GM19463 (cell line): ENCODE results near the gene SYPL1.

Experiments used
- ATAC-seq: cut with Tn5 transposase; IDR thresholded peaks from one replicate; pipeline ENCODE4 v1.9.1; 2021; ENCODE audit warnings: mild to moderate bottlenecking, moderate library complexity; ENCODE audit not compliant: unreplicated experiment

Gene SYPL1

DNA sequence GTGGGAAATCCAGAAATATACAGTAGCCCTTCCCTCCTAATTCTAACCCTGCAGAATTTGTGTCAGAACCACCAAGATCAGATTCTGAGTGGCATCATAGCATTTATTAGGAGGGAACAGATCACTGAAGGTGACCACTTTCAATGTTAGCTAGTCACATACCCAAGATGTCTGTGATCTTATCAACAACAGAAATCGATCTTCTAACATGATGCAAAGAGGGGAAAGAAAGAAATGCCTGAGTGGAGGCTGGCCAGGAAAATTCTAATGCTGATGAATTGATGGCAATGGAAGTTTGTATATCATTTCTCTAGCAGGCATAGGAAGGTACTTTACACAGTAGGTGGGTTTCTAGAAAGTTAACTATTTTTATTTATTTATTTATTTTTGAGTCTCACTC is 10.6 kb upstream of the SYPL1 start:
- no peak for ATAC-seq

DNA sequence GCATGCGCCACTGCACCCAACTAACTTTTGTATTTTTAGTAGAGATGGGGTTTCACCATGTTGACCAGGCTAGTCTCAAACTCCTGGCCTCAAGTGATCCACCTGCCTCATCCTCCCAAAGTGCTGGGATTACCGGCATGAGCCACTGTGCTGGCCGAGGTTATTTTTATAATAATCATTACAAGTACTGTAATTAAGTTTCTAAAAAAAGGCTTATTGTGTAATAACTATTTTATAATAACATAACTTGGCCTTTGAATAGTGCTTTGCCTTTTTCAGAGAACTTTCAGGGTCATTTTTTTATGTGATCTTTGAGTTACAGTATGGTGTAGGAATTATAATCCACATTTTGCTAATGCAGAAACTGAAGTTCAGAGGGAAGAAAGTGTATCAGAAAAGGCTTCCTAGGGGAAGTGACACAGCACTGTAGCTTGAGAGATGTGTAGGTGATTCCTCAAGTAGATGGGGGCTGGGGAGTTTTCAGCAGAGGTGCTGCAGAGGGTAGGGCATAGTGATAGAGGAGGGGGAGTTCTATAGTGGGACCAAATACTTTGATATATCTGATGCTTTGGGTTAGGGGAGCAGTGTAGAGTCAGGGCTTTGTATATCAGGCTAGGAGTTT is 9.2 kb upstream of the SYPL1 start:
- ATAC-seq: no peak

- ATAC-seq: no peak
Measured at GRCh38 chr7:106120500-106120899, 8.4 kb upstream of the SYPL1 start.

DNA sequence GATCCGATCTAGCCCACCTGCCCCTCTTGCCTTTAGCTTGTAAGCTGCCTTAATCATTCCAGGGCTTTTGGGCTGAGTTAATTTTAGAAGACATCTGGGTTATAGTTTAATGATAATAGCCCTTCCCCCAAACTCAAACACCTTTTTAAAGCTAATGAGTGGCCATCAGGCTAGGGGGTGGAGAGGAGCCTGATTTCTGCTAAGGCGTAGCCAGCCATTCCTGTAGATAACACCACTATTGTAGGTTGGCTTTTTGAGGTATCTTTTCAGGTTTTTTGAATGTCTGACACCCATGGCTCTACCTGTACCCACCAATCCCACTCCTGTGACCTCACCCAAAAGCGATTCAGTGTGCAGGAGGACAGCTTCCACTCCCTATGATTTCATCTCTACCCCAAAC is 7.6 kb upstream of the SYPL1 start:
- no peak for ATAC-seq

GRCh38 chr7:106117786-106118544 is 5.9 kb upstream of the SYPL1 start:
- no peak for ATAC-seq

DNA sequence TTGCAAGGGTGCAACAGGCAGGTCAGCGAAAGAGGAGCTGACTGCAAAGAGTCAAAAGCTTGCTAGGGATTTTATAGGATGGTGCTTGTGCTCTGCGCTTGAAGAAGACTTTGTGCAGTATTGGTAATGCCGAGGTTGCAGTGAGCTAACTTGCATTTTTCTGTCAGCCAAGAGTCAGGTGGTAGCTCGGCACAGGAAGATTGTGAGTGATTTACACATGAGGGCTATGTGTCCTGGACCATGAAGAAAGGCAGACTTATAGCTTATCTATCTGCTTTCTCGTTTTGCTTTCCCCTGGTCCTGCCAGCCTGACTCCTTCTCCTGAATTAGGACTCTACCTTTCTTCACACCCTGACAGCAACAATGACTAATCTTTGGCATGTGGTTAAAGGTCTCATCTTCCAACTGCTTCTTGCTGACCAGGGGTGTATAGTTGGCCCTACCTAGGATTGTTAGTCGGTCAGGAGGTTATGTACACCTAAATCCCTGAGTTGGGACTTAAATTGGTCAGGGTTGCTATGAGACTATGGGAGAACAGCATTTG is 4.1 kb upstream of the SYPL1 start:
- ATAC-seq: no peak

DNA sequence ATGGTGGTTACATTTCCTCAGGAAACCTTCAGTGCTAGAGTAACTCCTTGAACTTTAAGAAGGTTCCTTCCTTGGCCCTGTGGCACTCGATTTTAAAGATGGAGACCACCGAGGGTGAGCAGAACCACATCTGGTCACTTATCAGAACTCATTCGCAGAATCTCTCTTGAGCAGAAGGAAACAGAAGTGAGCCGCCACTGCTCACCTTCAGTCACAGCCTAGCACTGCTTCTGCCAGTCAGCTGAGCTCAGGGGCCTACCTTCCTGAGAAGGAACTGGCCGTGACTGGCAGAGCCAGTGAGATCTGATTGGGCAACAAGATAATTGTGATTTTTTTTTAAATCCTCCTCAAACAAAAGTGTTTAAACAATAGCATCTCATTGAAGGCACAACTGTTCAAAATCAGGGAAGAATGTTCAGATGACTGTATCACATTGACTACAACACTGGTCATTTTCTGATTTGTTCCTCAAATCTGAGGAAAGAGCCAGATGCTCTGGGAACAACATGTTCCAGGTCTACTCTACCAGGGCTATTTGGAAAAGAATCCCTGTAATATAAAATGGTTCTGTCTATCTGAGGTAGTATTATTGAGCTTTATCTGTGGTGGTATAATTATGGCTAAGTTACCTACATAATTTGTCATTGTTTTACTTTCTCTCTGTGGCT is 2.7 kb upstream of the SYPL1 start:
- ATAC-seq: no peak

DNA sequence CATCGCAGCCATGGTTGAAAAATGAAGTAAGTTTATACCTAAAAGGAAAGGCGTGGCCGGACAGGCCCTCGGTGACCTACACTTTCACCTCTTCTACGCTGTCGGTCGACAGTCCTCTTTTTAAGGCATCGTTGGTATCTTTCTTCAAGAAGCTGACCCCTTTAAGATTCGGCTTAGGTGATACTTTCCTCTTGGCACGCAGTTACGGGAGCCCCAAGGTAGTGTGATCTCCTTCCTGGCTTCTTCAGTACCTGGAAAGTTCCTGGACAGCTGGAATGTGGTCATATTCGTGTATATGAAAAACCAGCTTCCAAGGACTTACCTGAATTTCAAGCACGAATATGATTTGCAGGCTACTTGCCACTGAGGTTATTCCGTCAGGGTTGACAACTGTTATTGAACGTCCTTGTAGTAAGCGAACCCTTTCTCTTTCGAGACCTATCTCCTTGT is 885 bp upstream of the SYPL1 start:
- no peak for ATAC-seq

GRCh38 chr7:106111655-106112117 is 426 bp downstream of the SYPL1 start:
- peak; percentile 31 for ATAC-seq

GRCh38 chr7:106110885-106111654 is 1.0 kb downstream of the SYPL1 start:
- ATAC-seq: no peak

GRCh38 chr7:106110238-106110560 is 1.9 kb downstream of the SYPL1 start:
- ATAC-seq: no peak

GRCh38 chr7:106109521-106110237 is 2.4 kb downstream of the SYPL1 start:
- ATAC-seq: no peak

DNA sequence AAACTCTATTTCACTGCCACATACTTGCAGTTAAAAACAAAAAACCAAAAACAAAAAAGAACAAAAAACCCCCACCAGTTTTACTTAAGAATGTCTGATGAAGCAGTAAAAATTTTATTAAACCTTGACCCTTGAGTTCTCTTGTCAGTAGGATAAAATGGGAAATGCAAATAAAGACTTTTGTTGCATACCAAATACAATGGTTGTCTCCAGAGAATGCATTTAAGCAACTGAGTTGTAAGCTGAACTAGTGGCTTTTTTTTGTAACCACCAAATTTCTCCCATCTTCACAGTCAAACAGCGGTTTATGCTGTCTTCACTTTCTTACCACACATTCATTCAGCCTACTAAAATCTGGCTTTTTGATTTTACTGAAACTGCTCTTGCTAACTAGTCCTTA is 3.1 kb downstream of the SYPL1 start:
- ATAC-seq: no peak

DNA sequence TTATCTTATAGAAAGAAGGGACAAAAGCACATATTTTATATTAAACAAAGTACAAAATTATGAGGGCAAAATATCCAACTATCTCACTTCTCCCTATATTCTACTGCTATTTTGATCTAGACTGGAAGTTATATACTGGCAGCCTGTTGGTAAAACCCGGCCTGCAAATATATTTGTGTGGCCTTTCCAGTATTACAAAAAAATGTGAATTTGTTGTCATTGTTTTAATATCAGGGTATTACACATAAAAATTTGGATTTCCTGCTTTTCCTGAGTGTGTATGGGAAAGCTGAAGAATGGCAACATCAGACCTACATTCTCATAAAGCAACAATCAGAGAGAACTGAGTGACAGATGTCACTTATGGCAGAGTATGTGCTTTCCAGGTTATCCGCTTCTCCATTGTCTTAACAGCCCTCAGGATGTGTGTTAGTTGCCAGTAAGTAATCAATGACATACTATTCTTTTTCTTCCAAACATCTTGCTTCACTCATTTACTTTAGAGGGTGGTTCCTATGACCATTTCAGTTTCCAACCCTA is 7.3 kb downstream of the SYPL1 start:
- ATAC-seq: no peak

DNA sequence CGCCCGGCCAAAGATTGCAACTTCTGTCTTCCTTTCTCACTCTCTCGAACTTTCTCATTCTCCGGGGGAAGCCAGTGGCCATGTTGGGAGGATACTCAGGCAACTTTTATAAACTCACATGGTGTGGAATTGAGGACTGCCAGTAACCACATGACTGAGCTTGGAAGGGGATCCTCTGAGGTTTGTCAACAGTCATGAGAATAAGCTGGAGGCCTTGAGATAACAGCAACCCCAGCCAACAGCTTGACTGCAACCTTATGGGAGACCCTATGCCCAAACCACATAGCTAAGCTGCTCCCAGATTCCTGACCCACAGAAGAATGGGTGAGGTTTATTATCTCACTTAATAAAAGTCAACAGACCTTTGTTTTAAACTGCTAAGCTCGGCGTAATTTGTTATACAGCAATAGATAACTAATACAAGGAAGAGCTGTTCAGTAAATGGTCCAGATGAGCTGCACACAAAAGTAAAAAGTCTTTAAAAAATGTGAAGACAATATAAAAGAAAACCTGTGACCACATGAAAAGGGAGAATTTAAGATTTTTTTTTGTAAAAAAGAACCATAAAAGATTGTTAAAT is 9.6 kb downstream of the SYPL1 start:
- ATAC-seq: no peak

DNA sequence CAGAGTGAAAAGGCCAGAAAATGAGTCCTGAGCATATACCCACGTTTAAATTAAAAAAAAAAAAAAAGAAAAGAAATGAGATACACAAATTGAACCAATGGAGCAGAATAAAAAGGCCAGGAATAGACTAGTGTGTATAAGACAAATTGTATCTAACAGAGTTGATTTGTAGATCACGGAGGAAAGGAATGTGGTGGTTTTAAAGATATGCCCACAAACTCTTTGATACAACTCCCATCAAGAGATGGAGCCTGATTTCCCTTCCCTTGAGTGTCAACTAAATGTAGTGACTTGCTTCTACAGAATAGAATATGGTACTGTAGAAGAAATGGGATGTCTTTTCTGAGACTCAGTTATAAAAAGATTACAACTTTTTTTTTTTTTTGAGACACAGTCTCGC is 10.4 kb downstream of the SYPL1 start:
- no peak for ATAC-seq

- ATAC-seq: no peak
Measured at GRCh38 chr7:106100863-106101629, 11.1 kb downstream of the SYPL1 start.

- no peak for ATAC-seq
Measured at GRCh38 chr7:106099539-106099938, 12.6 kb downstream of the SYPL1 start.

- no peak for ATAC-seq
Measured at GRCh38 chr7:106098889-106099288, 13.2 kb downstream of the SYPL1 start.
